ENCODE results near the gene ADAM30.

ADAM30 gene

DNA sequence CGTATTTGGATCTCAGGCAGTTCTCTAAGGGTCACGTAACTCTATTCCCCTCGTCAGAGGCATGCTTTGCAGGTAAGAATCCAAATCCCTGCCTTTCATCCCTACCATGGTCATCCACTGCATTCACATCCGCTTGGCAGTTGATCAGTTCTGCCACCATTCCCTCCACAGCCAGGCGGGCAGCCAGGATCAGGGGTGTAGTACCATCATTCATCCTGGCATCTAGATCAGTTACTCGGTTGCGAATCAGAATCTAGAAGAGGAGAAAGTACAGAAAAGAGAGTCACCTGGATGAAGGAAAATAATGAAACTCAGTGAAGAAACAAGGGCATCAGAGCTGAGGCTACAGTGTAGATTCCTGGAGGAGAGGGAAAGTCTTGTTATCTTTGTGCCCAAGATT, 22.0 kb upstream of the ADAM30 start:
- TF ChIP-seq, protein P1, sequence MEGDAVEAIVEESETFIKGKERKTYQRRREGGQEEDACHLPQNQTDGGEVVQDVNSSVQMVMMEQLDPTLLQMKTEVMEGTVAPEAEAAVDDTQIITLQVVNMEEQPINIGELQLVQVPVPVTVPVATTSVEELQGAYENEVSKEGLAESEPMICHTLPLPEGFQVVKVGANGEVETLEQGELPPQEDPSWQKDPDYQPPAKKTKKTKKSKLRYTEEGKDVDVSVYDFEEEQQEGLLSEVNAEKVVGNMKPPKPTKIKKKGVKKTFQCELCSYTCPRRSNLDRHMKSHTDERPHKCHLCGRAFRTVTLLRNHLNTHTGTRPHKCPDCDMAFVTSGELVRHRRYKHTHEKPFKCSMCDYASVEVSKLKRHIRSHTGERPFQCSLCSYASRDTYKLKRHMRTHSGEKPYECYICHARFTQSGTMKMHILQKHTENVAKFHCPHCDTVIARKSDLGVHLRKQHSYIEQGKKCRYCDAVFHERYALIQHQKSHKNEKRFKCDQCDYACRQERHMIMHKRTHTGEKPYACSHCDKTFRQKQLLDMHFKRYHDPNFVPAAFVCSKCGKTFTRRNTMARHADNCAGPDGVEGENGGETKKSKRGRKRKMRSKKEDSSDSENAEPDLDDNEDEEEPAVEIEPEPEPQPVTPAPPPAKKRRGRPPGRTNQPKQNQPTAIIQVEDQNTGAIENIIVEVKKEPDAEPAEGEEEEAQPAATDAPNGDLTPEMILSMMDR (IDR thresholded peaks at IDR 0.05; ENCODE audit: insufficient read depth, missing control alignments): no peak
- no peak for FAIRE-seq
- DNase-seq (ENCODE audit: insufficient read length, low spot score): no peak

DNA sequence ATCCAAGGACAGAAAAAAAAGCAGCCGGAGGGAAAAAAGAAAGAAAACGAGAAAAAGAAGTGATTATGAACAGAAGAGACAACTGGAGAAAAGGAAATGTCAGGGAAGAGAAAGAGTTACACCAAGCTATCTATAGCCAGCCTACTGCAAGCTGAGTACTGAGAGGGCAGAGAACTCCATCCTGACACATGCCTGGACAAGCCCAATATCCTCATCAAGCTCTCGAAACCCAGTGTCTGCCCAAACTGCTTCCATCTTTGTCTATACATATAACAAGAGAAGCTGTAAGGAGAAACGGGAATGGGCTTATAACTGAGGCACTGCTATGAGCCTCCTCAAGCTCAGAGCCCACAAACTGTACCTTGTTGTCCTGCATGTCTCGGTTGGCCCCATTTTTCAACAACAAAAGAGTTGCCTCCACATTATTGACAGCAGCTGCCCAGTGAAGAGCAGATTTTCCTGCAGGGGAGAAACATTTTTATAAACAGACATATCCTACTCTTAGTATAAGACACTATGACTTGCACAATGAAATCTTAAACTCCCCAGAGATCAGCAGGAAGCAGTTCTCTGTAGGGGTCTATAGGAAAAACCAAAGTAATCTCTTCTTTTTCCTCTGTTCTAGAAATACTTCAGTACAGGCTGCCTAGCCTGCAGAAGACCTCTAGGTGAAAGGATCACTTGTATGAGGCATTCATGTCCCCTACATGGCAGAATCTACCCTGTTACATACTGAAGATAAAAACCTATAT, 21.2 kb upstream of the ADAM30 start:
- no peak for DNase-seq (ENCODE audit: insufficient read length, low spot score)
- FAIRE-seq: no peak
- TF ChIP-seq, protein P1 (IDR thresholded peaks at IDR 0.05; ENCODE audit: insufficient read depth, missing control alignments): no peak

DNA sequence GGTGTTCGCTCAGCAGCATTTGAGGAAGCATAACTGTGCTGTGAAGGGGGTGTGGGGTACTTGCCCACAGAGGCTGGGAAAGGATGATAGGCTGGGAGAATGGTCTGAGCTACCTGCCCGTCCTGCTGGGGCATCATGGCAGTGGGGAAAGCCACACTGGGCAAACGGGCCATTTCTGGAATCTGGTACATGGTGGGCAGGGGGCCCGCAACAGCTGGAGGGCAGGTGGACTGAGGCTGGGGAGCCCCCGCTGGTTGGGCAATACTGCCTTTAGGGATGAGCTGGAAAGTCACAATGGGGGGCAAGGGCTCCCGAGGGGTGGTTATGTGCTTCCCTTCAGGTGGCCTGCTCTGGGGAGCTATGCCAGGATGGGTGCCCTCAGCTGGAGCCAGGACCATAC, 19.2 kb upstream of the ADAM30 start:
- TF ChIP-seq, protein P1 (IDR thresholded peaks at IDR 0.05; ENCODE audit: insufficient read depth, missing control alignments): no peak
- no peak for FAIRE-seq
- no peak for DNase-seq (ENCODE audit: insufficient read length, low spot score)

DNA sequence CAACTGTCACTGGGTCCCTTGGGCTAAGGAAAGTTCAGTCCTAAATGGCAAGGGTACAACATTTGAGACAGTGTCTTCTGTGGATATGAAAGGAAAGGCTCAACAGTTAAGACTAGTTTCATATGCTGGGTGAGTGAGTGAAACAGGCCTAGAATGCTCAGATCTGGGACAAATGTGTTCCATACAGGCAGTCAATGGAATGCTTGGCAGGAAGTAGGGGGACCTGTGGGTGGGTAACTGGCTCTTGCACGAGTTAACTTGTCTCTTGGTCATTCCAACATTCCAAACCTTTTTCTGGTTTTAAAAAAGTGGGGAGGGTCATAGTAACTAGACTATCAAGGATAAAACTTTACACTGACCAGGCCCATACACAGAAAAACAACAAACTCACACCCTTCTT, 17.8 kb upstream of the ADAM30 start:
- DNase-seq (ENCODE audit: insufficient read length, low spot score): no peak
- TF ChIP-seq, protein P1 (IDR thresholded peaks at IDR 0.05; ENCODE audit: insufficient read depth, missing control alignments): no peak
- no peak for FAIRE-seq

DNA sequence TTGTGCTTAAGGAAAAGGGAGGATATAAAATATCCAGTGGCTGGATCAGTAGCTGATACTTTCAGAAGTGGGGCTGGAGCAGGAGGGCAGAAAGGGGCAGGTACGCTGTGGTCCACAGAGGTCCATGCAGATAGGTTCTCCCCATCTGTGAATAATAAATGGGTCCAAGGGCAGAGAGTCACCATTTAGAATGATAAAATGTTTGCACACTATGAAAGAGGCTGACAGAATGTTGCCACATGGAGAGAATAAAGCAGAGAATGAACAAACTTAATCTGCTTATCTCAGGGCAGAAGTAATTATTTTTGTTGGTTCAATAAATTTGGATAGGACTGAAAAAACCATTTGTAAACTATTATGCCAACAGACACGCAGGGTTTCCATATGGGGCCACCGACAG, 16.6 kb upstream of the ADAM30 start:
- FAIRE-seq (no peak), DNase-seq (ENCODE audit: insufficient read length, low spot score) (no peak)
- TF ChIP-seq, protein P1 (IDR thresholded peaks at IDR 0.05; ENCODE audit: insufficient read depth, missing control alignments): no peak

DNA sequence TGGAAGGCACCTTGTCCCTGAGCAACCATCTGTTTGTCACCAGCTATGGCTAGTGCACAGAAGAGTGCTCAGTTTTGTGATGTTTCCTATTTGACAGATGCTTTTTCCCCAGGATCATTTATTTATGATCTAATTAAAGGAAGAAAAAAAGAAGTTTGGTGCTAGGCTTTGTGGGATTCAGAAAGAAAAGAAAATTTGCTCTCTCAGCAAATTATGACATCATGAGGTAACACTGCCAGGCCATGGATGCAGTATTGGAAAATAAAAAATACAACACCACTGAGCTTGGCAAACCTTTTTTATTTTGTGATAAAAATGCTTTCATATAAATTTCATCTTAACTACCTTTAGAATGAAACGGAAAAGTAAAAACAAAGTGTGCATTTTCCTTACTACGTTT, 15.5 kb upstream of the ADAM30 start:
- no peak for FAIRE-seq
- no peak for DNase-seq (ENCODE audit: insufficient read length, low spot score)
- TF ChIP-seq, protein P1 (IDR thresholded peaks at IDR 0.05; ENCODE audit: insufficient read depth, missing control alignments): no peak

DNA sequence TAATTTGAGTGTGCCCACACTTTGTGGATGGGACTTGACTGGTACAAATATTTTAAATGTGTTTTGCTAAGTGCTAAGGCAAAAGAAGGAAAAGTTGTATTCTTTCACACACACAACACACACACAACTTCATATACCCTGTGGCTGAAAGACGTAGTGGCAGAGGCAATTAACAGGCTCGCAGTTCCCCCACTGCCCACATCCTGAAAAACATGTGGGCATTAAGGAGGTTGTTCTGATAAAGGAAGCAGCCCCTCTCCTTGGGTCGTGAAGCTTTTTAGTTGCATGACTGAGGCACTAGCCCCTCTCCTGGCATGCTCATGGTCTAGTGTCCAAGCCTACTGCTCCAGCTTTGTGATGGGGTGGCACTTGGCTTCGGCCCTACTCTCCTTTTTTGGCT, 14.3 kb upstream of the ADAM30 start:
- FAIRE-seq (no peak), DNase-seq (ENCODE audit: insufficient read length, low spot score) (no peak)
- TF ChIP-seq, protein P1 (IDR thresholded peaks at IDR 0.05; ENCODE audit: insufficient read depth, missing control alignments): no peak

All from D721Med (cell line).